Upper lobe of left lung (tissue), 4 donors: ENCODE results near the gene TRIM10.

Experiments used
- POLR2A ChIP-seq, 4 donors: fragments of 450-650 bp; IDR thresholded peaks; one replicate each; pipeline ENCODE4 v1.5.1; 2016 to 2017; ENCODE audit warnings: antibody characterized with exemption in 4 of 4, mild to moderate bottlenecking in 2 of 4
- TF ChIP-seq, protein P1 (sequence below), 6 experiments: fragments of 450-650 bp in 4 of 6; fragments of 200-600 bp in 2 of 6; sonication (generic) in 2 of 6; IDR thresholded peaks; one replicate each; pipeline ENCODE4 v1.5.1; 2016 to 2019; ENCODE audit warnings: antibody characterized with exemption in 6 of 6

DNA sequence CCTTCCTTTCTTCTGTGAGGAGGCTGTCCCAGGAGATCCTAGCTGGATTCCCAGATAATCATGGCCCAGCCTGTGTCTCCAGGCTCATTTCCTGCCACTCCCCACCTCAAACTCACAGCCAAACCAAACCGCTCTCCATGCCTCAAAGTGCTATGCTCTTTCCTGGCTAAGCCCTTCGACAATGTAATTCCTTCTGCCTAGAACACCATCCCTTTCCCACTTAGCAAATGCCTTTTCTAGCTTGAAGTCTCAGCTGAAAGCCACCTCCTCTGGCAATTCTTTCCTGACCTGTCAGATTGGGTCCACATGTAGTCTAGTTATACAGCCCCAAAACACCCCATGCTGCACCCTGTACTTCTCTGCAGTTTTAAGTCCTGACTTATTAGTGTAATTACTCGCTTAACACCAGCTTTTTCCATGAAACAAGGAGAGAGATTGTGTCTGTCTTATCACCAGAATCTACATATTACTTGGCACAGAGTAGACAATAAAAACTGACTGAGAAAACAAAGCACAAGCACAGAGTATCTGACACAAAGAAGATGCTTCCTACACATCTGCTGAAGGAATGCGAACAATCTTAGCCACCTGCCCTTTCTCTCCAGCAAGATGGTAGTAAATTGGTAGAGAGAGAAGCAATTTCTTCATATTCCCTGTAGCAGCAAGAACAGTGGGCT, 46.7 kb upstream of the TRIM10 start:
- TF ChIP-seq, protein P1, sequence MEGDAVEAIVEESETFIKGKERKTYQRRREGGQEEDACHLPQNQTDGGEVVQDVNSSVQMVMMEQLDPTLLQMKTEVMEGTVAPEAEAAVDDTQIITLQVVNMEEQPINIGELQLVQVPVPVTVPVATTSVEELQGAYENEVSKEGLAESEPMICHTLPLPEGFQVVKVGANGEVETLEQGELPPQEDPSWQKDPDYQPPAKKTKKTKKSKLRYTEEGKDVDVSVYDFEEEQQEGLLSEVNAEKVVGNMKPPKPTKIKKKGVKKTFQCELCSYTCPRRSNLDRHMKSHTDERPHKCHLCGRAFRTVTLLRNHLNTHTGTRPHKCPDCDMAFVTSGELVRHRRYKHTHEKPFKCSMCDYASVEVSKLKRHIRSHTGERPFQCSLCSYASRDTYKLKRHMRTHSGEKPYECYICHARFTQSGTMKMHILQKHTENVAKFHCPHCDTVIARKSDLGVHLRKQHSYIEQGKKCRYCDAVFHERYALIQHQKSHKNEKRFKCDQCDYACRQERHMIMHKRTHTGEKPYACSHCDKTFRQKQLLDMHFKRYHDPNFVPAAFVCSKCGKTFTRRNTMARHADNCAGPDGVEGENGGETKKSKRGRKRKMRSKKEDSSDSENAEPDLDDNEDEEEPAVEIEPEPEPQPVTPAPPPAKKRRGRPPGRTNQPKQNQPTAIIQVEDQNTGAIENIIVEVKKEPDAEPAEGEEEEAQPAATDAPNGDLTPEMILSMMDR (IDR thresholded peaks at IDR 0.05) = no peak
- no peak for TF ChIP-seq POLR2A (IDR thresholded peaks at IDR 0.05)
